Activated T-helper 1 cell treated with anti-CD3 and anti-CD28 coated beads, Interleukin-12 subunit alpha, Interleukin-12 subunit beta, Interleukin-2, Interleukin-4 antibody, amounts not matched to agents 30 ng/mL and 10 ng/mL and 1 ng/mL, durations not matched to agents 14 hours and 24 hours and 36 hours (primary cell): ENCODE data around the gene ZDHHC11. TPM values are rescaled to one million over a fixed set of nuclear protein-coding genes. Genes with fewer than 3 reads are reported as not detected.
"Not testable (repeated sequence)": the region's sequence is repeated elsewhere in the genome, so short reads cannot be mapped to it uniquely, and the experiment has no call there.

Experiments used
- DNase-seq: peaks from one replicate; pipeline ENCODE4 v3.0.0; 2021; ENCODE audit warnings: low spot score
- H3K27ac Mint-ChIP-seq: one replicate; pipeline ENCODE4 v1.8.0; 2021; ENCODE audit warnings: mild to moderate bottlenecking, mixed read lengths
- H3K27me3 Mint-ChIP-seq: one replicate; pipeline ENCODE4 v1.8.0; 2022; ENCODE audit warnings: mild to moderate bottlenecking, moderate library complexity, mixed read lengths; ENCODE audit not compliant: insufficient read depth
- H3K36me3 Mint-ChIP-seq: one replicate; pipeline ENCODE4 v1.8.0; 2021; ENCODE audit warnings: low read depth, mixed read lengths
- H3K4me1 Mint-ChIP-seq: one replicate; pipeline ENCODE4 v1.8.0; 2021; ENCODE audit warnings: low read depth, mixed read lengths
- H3K4me3 Mint-ChIP-seq: one replicate; pipeline ENCODE4 v1.8.0; 2021; ENCODE audit warnings: mild to moderate bottlenecking, moderate library complexity, mixed read lengths
- H3K9me3 Mint-ChIP-seq: one replicate; pipeline ENCODE4 v1.8.0; 2021; ENCODE audit warnings: mixed read lengths
- intact Hi-C: fragments of 100-400 bp; cut with micrococcal nuclease; formaldehyde crosslinking; loops from one replicate; pipeline ENCODE4 v1.15.1; 2024
- total RNA-seq: library from RNA; stranded (reverse); gene quantifications from 2 replicates; pipeline ENCODE4 v1.2.3, GENCODE V29; 2022

The ZDHHC11 gene
- total RNA-seq, 1 donor from 2014 or later: 14.4 TPM

DNA sequence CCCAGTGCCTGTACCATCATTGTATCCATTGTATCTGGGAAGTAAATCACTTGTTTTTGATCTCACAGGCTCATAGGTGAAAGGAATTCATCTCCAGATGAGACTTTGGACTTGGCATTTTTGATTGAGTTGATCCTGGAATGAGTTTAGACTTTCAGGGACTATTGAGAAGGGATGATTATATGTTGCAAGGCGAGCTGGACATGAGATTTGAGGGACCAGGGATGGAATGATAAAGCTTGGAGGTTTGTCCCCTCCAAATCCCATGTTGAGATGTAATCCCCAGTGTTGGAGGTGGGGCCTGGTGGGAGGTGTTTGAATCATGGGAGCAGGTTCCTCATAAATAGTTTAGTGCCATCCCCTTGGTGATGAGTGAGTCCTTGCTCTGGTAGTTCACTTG, 55.8 kb downstream of the ZDHHC11 start:
- H3K4me3 Mint-ChIP-seq, H3K4me1 Mint-ChIP-seq, DNase-seq, intact Hi-C loops, H3K9me3 Mint-ChIP-seq, H3K27me3 Mint-ChIP-seq, H3K27ac Mint-ChIP-seq: not testable (repeated sequence)
- peaks cover 12% of the 10 kb centered on the region for H3K36me3 Mint-ChIP-seq

DNA sequence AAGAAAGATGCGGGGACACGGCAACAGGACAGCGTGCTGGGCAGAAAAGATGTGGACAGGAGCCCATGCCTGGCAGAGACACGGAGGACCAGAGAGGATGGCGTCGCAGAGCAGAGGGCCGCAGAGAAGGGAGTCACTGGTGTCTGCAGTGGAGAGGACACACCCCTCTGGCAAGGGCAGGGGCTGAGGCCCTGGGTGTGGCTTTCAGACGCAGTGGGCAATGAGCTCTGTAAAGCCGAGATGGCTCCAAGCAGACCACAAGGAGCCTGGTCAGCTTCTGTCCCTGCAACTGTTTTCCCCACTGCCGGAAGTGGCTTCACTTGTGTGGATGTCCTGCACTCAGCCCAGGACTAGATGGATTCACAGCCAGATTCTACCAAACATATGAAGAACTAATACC, 62.1 kb downstream of the ZDHHC11 start:
- H3K27ac Mint-ChIP-seq, H3K27me3 Mint-ChIP-seq, H3K9me3 Mint-ChIP-seq, H3K36me3 Mint-ChIP-seq, H3K4me3 Mint-ChIP-seq, DNase-seq, intact Hi-C loops, H3K4me1 Mint-ChIP-seq: not testable (repeated sequence)

DNA sequence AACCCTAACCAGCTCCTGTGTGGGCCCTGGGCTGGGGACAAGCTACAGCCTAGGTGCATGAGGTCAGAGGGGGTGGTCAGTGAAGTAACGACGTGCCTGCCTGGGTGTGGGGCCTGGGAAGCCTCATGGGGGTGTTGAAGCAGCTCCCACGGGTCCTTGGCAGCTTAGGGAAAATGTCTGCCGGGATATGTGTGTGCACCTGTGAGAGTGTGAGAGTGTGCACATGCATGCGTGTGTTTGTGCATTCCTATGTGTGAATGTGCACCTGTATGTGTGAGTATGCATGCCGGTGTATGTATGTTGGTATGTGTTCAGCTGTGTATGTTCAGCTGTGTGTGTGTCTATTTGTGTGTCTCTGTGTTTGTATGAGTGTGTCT, 62.9 kb downstream of the ZDHHC11 start:
- DNase-seq, H3K27me3 Mint-ChIP-seq, H3K27ac Mint-ChIP-seq, intact Hi-C loops, H3K36me3 Mint-ChIP-seq, H3K4me3 Mint-ChIP-seq, H3K4me1 Mint-ChIP-seq, H3K9me3 Mint-ChIP-seq: not testable (repeated sequence)

DNA sequence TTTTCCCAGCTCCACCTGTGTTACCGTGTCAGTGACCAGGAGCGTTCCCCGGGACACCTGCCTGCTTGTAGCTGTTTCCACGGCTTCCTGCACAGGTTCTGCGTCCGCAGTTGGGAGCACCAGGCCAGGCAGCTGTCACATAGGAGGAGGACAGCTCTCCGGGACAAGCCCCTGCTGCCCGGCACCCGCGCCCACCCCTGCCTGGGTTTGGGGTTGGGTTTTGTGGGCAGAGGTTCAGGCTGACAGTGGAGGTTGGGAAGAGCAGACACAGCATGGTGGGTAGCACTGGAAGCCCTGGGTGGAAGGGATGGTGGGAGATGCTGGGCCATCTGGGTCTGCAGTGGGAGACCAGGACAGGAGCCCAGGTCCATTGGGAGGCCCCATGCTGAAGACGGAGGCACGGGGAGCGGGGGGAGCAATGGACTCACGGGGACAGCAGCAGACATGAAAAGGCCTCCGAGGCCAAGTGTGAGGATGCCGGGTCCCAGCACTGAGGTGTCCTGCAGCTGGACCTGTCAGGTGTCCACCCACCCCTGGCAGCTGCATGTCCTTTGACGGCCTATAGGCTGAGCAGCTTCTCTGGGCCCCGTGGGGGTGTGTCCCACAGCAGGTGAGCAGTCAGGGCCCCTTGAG, 63.4 kb downstream of the ZDHHC11 start:
- H3K27ac Mint-ChIP-seq, H3K36me3 Mint-ChIP-seq, H3K9me3 Mint-ChIP-seq: not testable (repeated sequence)

DNA sequence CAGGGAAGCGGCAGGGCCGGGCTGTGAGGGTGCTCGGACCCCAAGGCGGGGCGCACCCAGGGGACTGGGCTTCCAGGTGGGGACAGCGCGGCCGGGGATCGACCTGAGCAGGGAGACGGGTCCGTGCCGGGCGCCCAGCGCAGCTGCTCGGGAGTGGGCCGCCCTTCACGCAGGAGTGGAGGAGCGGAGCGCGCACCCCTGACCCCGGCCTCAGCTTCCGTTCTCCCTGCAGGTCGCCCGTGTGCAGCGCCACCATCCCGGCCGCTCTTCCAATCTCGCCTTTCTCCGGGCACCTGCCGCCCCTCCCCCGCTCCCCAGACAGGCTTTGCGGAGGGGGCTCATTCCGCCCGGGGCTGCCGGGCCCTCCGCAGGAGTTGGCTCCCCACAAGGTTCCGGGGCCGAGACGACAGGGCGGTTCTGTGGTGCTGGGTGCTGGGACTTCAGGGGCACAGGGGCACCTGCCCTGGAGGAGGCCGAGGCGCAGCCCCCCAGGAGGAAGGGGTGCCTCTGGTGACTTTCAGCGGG, 65.5 kb downstream of the ZDHHC11 start:
- not testable (repeated sequence) for H3K27ac Mint-ChIP-seq, H3K36me3 Mint-ChIP-seq, H3K4me1 Mint-ChIP-seq, DNase-seq, H3K27me3 Mint-ChIP-seq, H3K9me3 Mint-ChIP-seq
- peak overlapping the region; percentile 53 for H3K4me3 Mint-ChIP-seq
- intact Hi-C loops: loop anchor here (2.0 kb wide), 1 partner anchor 92 kb away; the partner anchor contains the start of gene TPPP

More for the DNA sequence above, 63.4 kb downstream of the ZDHHC11 start:
- H3K4me3 Mint-ChIP-seq, intact Hi-C loops, DNase-seq, H3K4me1 Mint-ChIP-seq, H3K27me3 Mint-ChIP-seq: not testable (repeated sequence)

DNA sequence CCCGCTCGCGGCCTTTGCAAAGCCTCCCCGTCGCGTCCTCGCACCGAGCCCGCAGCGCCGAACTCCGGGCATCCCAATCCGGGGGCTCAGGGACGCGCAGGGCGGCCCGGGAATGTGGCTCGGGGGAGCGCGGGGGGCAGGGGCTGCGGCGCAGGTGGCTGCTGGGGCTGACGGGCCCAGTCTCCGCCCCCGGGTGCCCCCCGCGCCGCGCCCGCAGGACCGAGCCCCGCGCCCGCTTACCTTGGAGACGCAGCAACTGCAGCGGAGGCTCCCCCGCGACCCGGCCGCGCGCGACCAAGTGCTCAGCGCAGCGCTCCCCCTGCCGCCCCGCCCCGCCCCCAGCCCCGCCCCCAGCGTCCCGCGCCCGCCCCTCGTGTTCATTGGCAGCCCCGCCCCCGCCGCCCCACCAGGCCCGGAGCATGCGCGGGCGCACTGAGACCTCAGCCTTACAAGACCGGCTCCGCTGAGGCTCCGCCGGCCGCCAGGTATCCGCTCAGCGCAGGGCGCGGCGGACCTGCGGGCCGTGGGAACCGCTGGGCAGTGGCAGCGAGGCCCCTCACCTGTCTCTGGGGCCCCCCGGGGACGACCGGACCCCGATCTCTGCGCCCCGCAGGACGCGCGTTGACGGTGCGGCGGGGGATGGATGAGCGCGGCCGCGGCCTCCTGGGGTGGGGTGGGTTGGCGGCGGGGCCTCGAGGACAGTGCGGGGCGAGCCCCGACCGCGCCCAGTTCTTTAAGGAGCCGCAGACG, 66.2 kb downstream of the ZDHHC11 start, which contains the start of gene ZDHHC11B:
Gene ZDHHC11B (minus strand): TSS at position 302 of the 750 bp plus-strand sequence. CDS start 17,810 bp downstream, outside the sequence.
- H3K9me3 Mint-ChIP-seq, H3K27ac Mint-ChIP-seq, H3K36me3 Mint-ChIP-seq, H3K27me3 Mint-ChIP-seq, H3K4me1 Mint-ChIP-seq: not testable (repeated sequence)
- H3K4me3 Mint-ChIP-seq: peak within 1 kb of the TSS; percentile 53
- intact Hi-C loops: loop anchor here (2.0 to 5.0 kb wide), 2 partner anchors 92 to 108 kb away; partner anchors contain the start of genes BRD9, TPPP and TRIP13
- DNase-seq: peak; percentile 80

DNA sequence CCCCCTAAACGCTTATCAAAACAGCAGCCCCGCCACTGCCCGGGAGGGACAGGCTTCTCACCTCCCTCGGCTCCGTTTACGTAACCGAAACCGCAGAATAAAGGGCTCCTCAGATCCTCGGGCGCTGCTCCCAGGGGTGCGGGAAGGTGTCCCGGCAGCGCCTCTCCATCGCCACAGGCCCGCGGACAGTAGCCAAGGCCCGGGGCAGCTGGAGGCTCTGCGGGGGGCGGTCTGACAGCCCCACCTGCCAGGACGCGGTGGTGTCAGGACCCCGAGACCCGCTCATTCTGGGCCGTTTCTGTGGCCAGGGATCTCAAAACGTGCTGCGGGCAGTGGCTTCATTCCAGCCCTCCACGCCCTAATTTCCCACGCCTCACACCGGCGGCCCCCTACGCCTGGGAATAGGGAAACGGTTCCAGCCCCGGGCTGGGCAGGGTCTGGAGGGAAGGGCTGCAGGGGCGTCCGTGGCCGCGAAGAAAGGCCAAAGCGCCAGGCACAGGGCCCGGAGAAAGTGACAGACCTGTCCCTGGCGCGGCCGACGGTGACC, 66.8 kb downstream of the ZDHHC11 start:
- H3K4me3 Mint-ChIP-seq, H3K27me3 Mint-ChIP-seq, H3K9me3 Mint-ChIP-seq, H3K27ac Mint-ChIP-seq, H3K4me1 Mint-ChIP-seq, DNase-seq, H3K36me3 Mint-ChIP-seq: not testable (repeated sequence)
- intact Hi-C loops: loop anchor here (2.0 to 5.0 kb wide), 2 partner anchors 91 to 108 kb away; partner anchors contain the start of genes BRD9, TPPP and TRIP13

DNA sequence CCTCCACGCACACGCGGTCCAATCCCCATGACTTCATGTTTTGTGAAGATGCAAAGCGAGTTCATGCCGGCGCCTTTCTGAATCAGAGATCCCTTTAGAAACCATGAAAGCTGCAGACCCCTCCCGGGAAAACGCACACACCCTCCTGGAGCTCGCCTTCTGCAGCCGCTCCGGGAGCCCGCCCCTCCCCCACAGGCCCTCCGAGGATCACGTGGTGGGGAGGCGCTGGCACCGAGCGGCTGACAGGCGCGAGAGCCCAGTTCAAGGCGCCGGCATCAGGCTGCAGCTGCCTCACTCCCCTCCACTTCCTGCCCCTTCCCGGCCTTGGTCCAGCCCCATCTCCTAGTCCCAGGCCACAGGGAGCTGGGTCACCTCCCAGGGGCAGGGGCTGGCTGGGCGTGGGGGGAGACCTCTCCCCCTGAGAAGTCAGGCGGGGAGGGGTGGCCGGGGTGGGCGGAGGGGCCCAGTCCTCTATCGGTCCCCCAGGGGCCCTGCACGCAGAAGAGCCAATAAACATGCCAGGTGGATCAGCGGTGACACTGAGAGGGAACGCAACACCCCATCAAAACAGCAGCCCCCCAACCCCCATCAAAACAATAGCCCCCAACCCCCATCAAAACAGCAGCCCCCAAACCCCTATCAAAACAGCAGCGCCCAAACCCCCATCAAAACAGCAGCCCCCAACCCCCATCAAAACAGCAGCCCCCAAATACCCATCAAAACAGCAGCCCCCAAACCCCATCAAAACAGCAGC, 67.6 kb downstream of the ZDHHC11 start:
- intact Hi-C loops: loop anchor here (5.0 kb wide), 1 partner anchor 109 kb away; the partner anchor contains the start of genes BRD9 and TRIP13
- not testable (repeated sequence) for H3K9me3 Mint-ChIP-seq, H3K4me3 Mint-ChIP-seq, DNase-seq, H3K27me3 Mint-ChIP-seq, H3K27ac Mint-ChIP-seq, H3K36me3 Mint-ChIP-seq, H3K4me1 Mint-ChIP-seq

DNA sequence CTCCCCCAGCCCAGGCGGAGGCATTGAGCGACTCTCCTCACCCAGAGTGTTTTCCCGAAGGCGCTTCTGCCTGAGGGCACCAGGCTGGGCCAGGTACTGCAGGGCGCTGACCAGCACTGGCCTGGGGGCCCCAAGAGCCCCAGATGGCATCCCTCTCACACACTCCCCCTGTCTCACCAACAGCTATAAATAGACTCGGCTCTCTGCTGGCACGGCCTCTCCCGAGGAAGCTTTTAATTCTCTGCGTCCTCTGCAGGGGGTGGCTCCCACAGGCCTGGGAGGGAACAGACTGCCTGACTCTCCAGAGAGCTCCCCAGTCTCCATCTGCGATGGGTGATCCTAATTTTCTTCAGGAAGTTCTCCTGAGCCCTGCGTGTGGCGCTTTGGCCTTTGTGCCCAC, 68.4 kb downstream of the ZDHHC11 start:
- not testable (repeated sequence) for H3K27ac Mint-ChIP-seq, H3K27me3 Mint-ChIP-seq, H3K9me3 Mint-ChIP-seq, H3K4me3 Mint-ChIP-seq, H3K4me1 Mint-ChIP-seq, H3K36me3 Mint-ChIP-seq, DNase-seq
- intact Hi-C loops: loop anchor here (5.0 kb wide), 1 partner anchor 110 kb away; the partner anchor contains the start of genes BRD9 and TRIP13

DNA sequence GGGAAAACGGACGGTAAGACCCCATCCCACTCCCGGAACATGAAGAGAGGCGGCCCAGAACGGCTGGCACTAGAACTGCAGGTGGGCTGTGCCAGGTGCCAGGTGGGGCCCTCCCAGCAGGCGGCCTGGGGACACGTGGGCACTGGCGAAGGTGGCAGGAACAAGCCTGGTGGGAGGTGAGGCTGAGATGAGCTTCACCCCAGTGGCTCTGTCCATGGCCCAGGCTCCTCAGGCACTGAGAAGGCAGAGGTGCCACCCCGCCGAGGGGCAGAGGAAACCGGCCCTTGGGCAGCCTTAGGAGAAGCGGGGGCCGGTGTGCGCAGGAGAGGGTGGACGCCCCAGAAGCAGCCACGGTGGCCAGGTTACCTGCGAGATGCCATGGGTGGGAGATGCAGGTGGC, 70.2 kb downstream of the ZDHHC11 start:
- H3K9me3 Mint-ChIP-seq, H3K27me3 Mint-ChIP-seq, H3K4me1 Mint-ChIP-seq, DNase-seq, H3K36me3 Mint-ChIP-seq, H3K4me3 Mint-ChIP-seq, H3K27ac Mint-ChIP-seq: not testable (repeated sequence)
- intact Hi-C loops: loop anchor here (5.0 kb wide), 1 partner anchor 112 kb away; the partner anchor contains the start of genes BRD9 and TRIP13

DNA sequence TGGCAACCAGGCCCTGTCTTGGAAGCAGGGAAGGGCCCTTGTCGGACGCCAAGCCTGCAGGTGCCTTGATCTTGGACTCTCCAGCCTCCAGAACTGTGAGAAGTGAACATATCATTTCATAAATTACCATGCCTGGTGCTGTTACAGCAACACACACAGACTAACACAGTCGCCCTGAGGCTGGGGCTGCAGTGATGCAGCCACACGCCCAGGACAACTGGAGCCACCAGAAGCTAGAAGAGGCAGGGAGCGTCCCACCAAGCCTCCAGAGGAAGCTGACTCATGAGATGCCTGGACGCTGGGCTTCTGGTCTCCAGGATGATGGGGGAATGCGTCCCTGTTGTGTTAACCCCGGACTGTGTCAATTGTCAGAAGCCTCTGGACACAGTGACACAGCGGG, 71.8 kb downstream of the ZDHHC11 start:
- H3K27ac Mint-ChIP-seq, H3K4me3 Mint-ChIP-seq, H3K36me3 Mint-ChIP-seq, DNase-seq, H3K9me3 Mint-ChIP-seq, H3K4me1 Mint-ChIP-seq, H3K27me3 Mint-ChIP-seq: not testable (repeated sequence)
- intact Hi-C loops: loop anchor here (5.0 kb wide), 1 partner anchor 97 kb away; no protein-coding TSS in a partner anchor

DNA sequence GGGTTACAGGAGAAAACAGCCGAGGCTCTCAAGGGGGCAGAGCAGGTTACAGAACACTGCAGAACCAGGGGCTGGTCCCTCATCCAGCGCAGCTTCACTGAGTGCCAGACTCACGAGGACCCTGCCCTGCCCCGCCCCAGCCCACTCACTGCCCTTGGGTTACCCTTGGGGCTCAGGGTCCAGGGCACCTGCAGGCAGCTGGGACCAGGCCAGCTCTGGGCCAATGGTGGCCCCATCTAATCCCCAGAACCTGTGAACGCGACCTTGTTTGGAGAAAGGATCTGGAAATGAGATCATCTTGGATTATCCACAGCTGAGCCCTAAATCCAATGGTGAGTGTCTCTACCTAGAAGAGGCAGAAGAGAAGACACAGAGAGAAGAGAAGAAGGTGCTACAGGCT, 72.4 kb downstream of the ZDHHC11 start:
- DNase-seq, H3K4me3 Mint-ChIP-seq, H3K27me3 Mint-ChIP-seq, H3K9me3 Mint-ChIP-seq, H3K4me1 Mint-ChIP-seq, H3K27ac Mint-ChIP-seq, H3K36me3 Mint-ChIP-seq: not testable (repeated sequence)
- intact Hi-C loops: loop anchor here (5.0 kb wide), 1 partner anchor 96 kb away; no protein-coding TSS in a partner anchor
